ENCODE measurements around the gene NDST1. TPM values are rescaled to one million over a fixed set of nuclear protein-coding genes. Genes with fewer than 3 reads are reported as not detected.

Gene NDST1
- total RNA-seq, 1 experiment from 2014 or later = 69.9 TPM

- TF ChIP-seq ZNF281 (CRISPR knock-in tag; IDR thresholded peaks at IDR 0.05) (no peak), SMAD4 (CRISPR knock-in tag; IDR thresholded peaks at IDR 0.05) (no peak), FOXJ3 (CRISPR knock-in tag; IDR thresholded peaks at IDR 0.05; ENCODE audit: borderline replicate concordance) (no peak), STAT6 (CRISPR knock-in tag; conservative IDR thresholded peaks at IDR 0.05; ENCODE audit: low read depth) (no peak)
These were observed 46.0 kb downstream of the NDST1 start (continued) for GRCh38 chr5:150553911-150554310.

GRCh38 chr5:150554857-150555256, 46.9 kb downstream of the NDST1 start:
- no peaks in the 10 kb centered on the region for H3K27me3 Mint-ChIP-seq (ENCODE audit: low read depth)
- CTCF ChIA-PET = interaction anchor here (0.7 kb wide), 1 partner anchor 97 kb away, joined by 4 read pairs; no protein-coding TSS in a partner anchor

DNA sequence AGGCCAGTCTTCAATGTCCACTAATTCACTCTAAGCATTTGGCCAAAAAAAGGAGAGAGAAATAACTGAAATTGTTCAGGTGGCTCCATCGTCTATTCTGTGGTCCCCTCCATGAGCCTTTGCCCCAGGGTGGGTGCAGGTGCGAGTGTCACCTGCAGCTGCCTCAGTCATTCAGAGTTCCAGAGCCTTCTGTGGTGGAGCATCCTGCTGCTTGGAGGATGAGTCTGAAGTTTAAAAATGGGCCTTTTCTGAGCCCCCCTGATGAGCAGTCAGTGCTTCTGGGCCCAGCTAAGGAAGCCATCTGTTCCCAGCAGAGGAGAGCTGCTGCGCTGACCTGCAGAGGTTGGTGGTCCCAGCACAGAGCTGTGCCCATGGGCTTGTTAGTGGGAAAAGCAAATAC, 48.2 kb downstream of the NDST1 start:
- peaks cover 15% of the 10 kb centered on the region for H3K4me1 Mint-ChIP-seq
- no peak overlapping the region for H3K4me3 Mint-ChIP-seq
- H3K27me3 Mint-ChIP-seq (ENCODE audit: low read depth) = no peaks in the 10 kb centered on the region
- H3K9me3 Mint-ChIP-seq = no peaks in the 10 kb centered on the region
- peaks cover 10% of the 10 kb centered on the region for H3K36me3 Mint-ChIP-seq
- POLR2A ChIA-PET = no interaction called here
- no peak overlapping the region for H3K27ac Mint-ChIP-seq
- DNase-seq (ENCODE audit: low spot score) = no peak
- no peak for ATAC-seq
- CTCF ChIA-PET = interaction anchor here (0.6 to 6.0 kb wide), 8 partner anchors 10 to 612 kb away, joined by 3 to 100 read pairs (median 4); no protein-coding TSS in a partner anchor
- no peak for TF ChIP-seq ZMAT4 (CRISPR knock-in tag; IDR thresholded peaks at IDR 0.05)
- no peak for TF ChIP-seq ATF6 (CRISPR knock-in tag; IDR thresholded peaks at IDR 0.05)
- no peak for TF ChIP-seq TCF7 (CRISPR knock-in tag; IDR thresholded peaks at IDR 0.05; ENCODE audit: low read depth)
- no peak for TF ChIP-seq TEAD4 (CRISPR knock-in tag; IDR thresholded peaks at IDR 0.05)
- TF ChIP-seq, protein P1, sequence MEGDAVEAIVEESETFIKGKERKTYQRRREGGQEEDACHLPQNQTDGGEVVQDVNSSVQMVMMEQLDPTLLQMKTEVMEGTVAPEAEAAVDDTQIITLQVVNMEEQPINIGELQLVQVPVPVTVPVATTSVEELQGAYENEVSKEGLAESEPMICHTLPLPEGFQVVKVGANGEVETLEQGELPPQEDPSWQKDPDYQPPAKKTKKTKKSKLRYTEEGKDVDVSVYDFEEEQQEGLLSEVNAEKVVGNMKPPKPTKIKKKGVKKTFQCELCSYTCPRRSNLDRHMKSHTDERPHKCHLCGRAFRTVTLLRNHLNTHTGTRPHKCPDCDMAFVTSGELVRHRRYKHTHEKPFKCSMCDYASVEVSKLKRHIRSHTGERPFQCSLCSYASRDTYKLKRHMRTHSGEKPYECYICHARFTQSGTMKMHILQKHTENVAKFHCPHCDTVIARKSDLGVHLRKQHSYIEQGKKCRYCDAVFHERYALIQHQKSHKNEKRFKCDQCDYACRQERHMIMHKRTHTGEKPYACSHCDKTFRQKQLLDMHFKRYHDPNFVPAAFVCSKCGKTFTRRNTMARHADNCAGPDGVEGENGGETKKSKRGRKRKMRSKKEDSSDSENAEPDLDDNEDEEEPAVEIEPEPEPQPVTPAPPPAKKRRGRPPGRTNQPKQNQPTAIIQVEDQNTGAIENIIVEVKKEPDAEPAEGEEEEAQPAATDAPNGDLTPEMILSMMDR (IDR thresholded peaks at IDR 0.05) = no peak
- TF ChIP-seq ERG (CRISPR knock-in tag; IDR thresholded peaks at IDR 0.05) = no peak
- TF ChIP-seq TP53 (CRISPR knock-in tag; IDR thresholded peaks at IDR 0.05) = no peak

More at GRCh38 chr5:150554857-150555256, 46.9 kb downstream of the NDST1 start:
- Mint-ChIP-seq H3K36me3 (peaks cover 22% of the 10 kb centered on the region), H3K9me3 (no peaks in the 10 kb centered on the region), H3K27ac (no peak overlapping the region), H3K4me3 (no peak overlapping the region), H3K4me1 (peaks cover 10% of the 10 kb centered on the region)
- POLR2A ChIA-PET = no interaction called here
- ATAC-seq (no peak), DNase-seq (ENCODE audit: low spot score) (no peak)
- no peak for TF ChIP-seq ZNF425 (CRISPR knock-in tag; conservative IDR thresholded peaks at IDR 0.05)
- no peak for TF ChIP-seq NFATC4 (CRISPR knock-in tag; IDR thresholded peaks at IDR 0.05)
- no peak for TF ChIP-seq GABPB1 (CRISPR knock-in tag; IDR thresholded peaks at IDR 0.05)
- no peak for TF ChIP-seq CBFB (CRISPR knock-in tag; IDR thresholded peaks at IDR 0.05; ENCODE audit: low read depth)
- no peak for TF ChIP-seq SP1 (CRISPR knock-in tag; conservative IDR thresholded peaks at IDR 0.05)
- no peak for TF ChIP-seq GTF2I (CRISPR knock-in tag; conservative IDR thresholded peaks at IDR 0.05)
- TF ChIP-seq NFE2L1 (CRISPR knock-in tag; IDR thresholded peaks at IDR 0.05) = no peak
- TF ChIP-seq, protein P2, sequence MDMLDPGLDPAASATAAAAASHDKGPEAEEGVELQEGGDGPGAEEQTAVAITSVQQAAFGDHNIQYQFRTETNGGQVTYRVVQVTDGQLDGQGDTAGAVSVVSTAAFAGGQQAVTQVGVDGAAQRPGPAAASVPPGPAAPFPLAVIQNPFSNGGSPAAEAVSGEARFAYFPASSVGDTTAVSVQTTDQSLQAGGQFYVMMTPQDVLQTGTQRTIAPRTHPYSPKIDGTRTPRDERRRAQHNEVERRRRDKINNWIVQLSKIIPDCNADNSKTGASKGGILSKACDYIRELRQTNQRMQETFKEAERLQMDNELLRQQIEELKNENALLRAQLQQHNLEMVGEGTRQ (CRISPR knock-in tag; IDR thresholded peaks at IDR 0.05) = no peak
- TF ChIP-seq SOX15 (CRISPR knock-in tag; IDR thresholded peaks at IDR 0.05) = no peak
- no peak for TF ChIP-seq KAT7 (CRISPR knock-in tag; IDR thresholded peaks at IDR 0.05; ENCODE audit: borderline replicate concordance)
